Neural crest cell (in vitro differentiated cells): ENCODE measurements around the gene RAB33B. TPM values are rescaled to one million over a fixed set of nuclear protein-coding genes. Genes with fewer than 3 reads are reported as not detected.

ENCODE experiments used
- DNase-seq: peaks from one replicate; pipeline ENCODE4 v3.0.0; 2021; ENCODE audit warnings: low read depth, mixed read lengths, low spot score
- H3K27ac Mint-ChIP-seq: one replicate; pipeline ENCODE4 v1.8.0; 2021; ENCODE audit warnings: mild to moderate bottlenecking, mixed read lengths; ENCODE audit not compliant: unreplicated experiment
- H3K27me3 Mint-ChIP-seq: 2 replicates; pipeline ENCODE4 v1.8.0; 2021; ENCODE audit warnings: low read depth, mild to moderate bottlenecking, mixed read lengths
- H3K36me3 Mint-ChIP-seq: 2 replicates; pipeline ENCODE4 v1.8.0; 2021; ENCODE audit warnings: low read depth, mild to moderate bottlenecking, mixed read lengths
- H3K4me1 Mint-ChIP-seq: 2 replicates; pipeline ENCODE4 v1.8.0; 2021; ENCODE audit warnings: mixed read lengths
- H3K4me3 Mint-ChIP-seq: one replicate; pipeline ENCODE4 v1.8.0; 2021; ENCODE audit warnings: mild to moderate bottlenecking, mixed read lengths
- H3K9me3 Mint-ChIP-seq: 2 replicates; pipeline ENCODE4 v1.8.0; 2021; ENCODE audit warnings: mixed read lengths
- total RNA-seq: library from RNA; stranded (reverse); gene quantifications from 2 replicates; pipeline ENCODE4 v1.2.1, GENCODE V29; 2021
- TF ChIP-seq, protein P1 (sequence below): fragments of 200-600 bp; sonication (generic); conservative IDR thresholded peaks from 2 replicates; pipeline ENCODE4 v1.5.0; 2021; ENCODE audit warnings: antibody characterized with exemption, mild to moderate bottlenecking

Gene RAB33B
- total RNA-seq, 1 donor from 2014 or later: 7.0 TPM

DNA sequence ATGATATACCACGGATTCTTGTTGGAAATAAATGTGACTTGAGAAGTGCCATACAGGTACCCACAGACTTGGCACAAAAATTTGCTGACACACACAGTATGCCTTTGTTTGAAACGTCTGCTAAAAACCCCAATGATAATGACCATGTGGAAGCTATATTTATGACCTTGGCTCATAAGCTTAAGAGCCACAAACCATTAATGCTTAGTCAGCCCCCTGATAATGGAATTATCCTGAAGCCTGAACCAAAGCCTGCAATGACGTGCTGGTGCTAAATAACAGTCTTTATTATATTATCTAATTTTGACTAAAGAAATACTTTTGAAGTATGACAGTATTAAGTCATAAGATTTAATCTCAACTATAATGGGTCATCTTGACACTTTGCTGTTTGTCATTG, 18.9 kb downstream of the RAB33B start:
- no peaks in the 10 kb centered on the region for H3K27me3 Mint-ChIP-seq
- H3K4me3 Mint-ChIP-seq: no peak overlapping the region
- H3K4me1 Mint-ChIP-seq: no peaks in the 10 kb centered on the region
- no peak overlapping the region for H3K27ac Mint-ChIP-seq
- H3K9me3 Mint-ChIP-seq: peaks cover 16% of the 10 kb centered on the region
- DNase-seq: no peak
- TF ChIP-seq, protein P1, sequence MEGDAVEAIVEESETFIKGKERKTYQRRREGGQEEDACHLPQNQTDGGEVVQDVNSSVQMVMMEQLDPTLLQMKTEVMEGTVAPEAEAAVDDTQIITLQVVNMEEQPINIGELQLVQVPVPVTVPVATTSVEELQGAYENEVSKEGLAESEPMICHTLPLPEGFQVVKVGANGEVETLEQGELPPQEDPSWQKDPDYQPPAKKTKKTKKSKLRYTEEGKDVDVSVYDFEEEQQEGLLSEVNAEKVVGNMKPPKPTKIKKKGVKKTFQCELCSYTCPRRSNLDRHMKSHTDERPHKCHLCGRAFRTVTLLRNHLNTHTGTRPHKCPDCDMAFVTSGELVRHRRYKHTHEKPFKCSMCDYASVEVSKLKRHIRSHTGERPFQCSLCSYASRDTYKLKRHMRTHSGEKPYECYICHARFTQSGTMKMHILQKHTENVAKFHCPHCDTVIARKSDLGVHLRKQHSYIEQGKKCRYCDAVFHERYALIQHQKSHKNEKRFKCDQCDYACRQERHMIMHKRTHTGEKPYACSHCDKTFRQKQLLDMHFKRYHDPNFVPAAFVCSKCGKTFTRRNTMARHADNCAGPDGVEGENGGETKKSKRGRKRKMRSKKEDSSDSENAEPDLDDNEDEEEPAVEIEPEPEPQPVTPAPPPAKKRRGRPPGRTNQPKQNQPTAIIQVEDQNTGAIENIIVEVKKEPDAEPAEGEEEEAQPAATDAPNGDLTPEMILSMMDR: no peak
- peaks cover 49% of the 10 kb centered on the region for H3K36me3 Mint-ChIP-seq

DNA sequence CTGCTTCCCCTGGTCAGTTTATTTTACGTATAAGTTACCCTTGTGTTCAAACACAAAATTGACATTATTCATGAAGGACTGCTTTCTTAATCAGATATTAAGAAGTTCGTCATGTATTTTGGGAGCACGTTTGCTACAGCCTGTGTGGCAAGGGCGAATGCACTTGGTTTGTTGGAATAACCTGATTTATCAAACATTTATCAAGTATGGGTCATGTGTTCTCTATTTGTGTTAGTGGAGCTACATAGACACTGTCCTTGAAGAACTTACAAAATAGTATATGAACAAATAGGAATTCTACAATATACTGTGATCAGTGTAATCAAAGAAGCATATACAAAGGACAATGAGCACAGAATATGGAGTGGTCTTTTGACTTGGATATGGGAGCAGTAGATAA, 22.4 kb downstream of the RAB33B start:
- TF ChIP-seq, protein P1: no peak

DNA sequence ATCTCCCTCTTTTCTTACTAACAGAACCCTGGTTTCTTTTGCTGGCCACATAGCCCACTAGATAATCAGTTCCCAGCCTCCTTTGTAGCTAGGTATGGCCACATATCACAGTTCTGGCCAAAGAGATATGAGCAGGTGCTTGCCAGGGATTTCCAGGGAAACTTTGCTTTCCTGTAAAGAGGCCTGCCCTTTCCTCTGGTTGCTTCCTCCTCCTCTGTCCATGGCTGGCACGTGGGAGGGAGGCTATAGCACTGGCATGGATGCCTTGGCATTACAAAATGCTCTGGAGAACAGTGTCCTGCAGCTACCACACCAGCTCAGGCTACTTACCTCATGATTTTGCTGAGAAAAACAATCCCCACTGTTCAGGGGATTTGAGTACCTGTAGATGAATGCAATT, 27.5 kb downstream of the RAB33B start:
- Mint-ChIP-seq H3K27ac (no peak overlapping the region), H3K36me3 (no peaks in the 10 kb centered on the region), H3K4me1 (no peaks in the 10 kb centered on the region), H3K9me3 (no peaks in the 10 kb centered on the region), H3K27me3 (no peaks in the 10 kb centered on the region), H3K4me3 (no peak overlapping the region)
- DNase-seq: no peak
- TF ChIP-seq, protein P1: no peak

More for the DNA sequence above, 22.4 kb downstream of the RAB33B start:
- no peak overlapping the region for H3K27ac Mint-ChIP-seq
- no peaks in the 10 kb centered on the region for H3K27me3 Mint-ChIP-seq
- H3K9me3 Mint-ChIP-seq: peaks cover 5% of the 10 kb centered on the region
- peaks cover 21% of the 10 kb centered on the region for H3K36me3 Mint-ChIP-seq
- DNase-seq: no peak
- no peak overlapping the region for H3K4me3 Mint-ChIP-seq
- H3K4me1 Mint-ChIP-seq: no peaks in the 10 kb centered on the region

DNA sequence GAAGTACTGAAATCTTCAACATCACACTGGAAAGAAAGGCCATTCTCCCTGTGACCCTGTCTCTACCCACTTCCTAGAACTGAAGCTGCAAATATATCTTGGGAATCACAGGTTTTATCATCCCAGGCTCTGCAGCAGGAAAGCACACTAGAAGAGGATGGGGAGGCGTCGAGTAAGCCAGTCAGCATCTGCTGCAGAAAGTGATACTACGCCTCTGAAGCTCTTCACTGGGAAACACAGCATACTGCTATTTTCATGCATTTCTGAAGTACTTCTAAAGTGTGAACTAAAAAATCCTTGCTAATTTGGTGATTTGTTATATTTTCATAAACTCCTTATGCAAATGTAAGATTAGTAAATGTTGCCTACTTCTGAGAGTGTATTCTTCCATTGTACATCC, 29.1 kb downstream of the RAB33B start:
- no peak overlapping the region for H3K4me3 Mint-ChIP-seq
- H3K36me3 Mint-ChIP-seq: no peaks in the 10 kb centered on the region
- H3K4me1 Mint-ChIP-seq: no peaks in the 10 kb centered on the region
- peak overlapping the region; percentile 35 for H3K27ac Mint-ChIP-seq
- TF ChIP-seq, protein P1: no peak
- DNase-seq: no peak
- no peaks in the 10 kb centered on the region for H3K9me3 Mint-ChIP-seq
- no peaks in the 10 kb centered on the region for H3K27me3 Mint-ChIP-seq

DNA sequence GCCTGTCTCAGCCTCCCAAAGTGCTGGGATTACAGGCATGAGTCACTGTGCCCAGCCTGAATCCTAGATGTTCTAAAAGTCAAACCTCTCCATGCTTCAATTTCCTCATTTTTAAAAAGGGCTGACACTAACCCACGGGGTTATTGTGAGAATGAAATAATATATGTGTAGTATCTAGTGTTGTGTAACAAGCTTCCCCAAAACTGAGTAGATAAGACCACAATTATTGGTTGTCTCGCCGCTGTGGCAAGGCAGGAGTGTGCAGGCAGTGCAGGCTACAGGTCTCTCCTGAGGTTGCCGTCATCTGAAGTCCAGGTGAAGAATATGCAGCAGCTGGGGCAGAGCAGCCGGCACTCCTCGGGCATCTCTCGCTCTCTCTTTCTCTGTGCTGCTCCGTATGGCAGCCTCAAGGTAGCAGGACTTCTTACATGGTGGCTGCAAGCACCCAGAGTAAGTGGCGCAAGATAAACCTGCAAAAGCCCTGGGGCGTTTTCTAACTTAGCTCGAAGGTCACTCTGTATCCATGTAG, 30.9 kb downstream of the RAB33B start:
- no peaks in the 10 kb centered on the region for H3K9me3 Mint-ChIP-seq
- H3K4me3 Mint-ChIP-seq: no peak overlapping the region
- no peak overlapping the region for H3K27ac Mint-ChIP-seq
- TF ChIP-seq, protein P1: no peak
- no peaks in the 10 kb centered on the region for H3K36me3 Mint-ChIP-seq
- DNase-seq: no peak
- no peaks in the 10 kb centered on the region for H3K27me3 Mint-ChIP-seq
- H3K4me1 Mint-ChIP-seq: no peaks in the 10 kb centered on the region
